Chondrocyte (in vitro differentiated cells): Measurements from ENCODE around the gene CCR5AS.

ENCODE experiments used
- DNase-seq: peaks from one replicate; pipeline ENCODE4 v3.0.0; 2021; ENCODE audit warnings: mixed read lengths, low spot score
- H3K27ac Mint-ChIP-seq: one replicate; pipeline ENCODE4 v1.8.0; 2021; ENCODE audit warnings: mild to moderate bottlenecking, moderate library complexity, mixed read lengths; ENCODE audit not compliant: unreplicated experiment
- H3K27me3 Mint-ChIP-seq: 2 replicates; pipeline ENCODE4 v1.8.0; 2021; ENCODE audit warnings: low read depth, mixed read lengths
- H3K36me3 Mint-ChIP-seq: 2 replicates; pipeline ENCODE4 v1.8.0; 2021; ENCODE audit warnings: low read depth, mixed read lengths
- H3K4me1 Mint-ChIP-seq: 2 replicates; pipeline ENCODE4 v1.8.0; 2021; ENCODE audit warnings: low read depth, mild to moderate bottlenecking, mixed read lengths
- H3K4me3 Mint-ChIP-seq: one replicate; pipeline ENCODE4 v1.8.0; 2021; ENCODE audit warnings: mild to moderate bottlenecking, moderate library complexity, mixed read lengths; ENCODE audit not compliant: unreplicated experiment
- H3K9me3 Mint-ChIP-seq: 2 replicates; pipeline ENCODE4 v1.8.0; 2021; ENCODE audit warnings: low read depth, mixed read lengths
- CTCF ChIP-seq: fragments of 200-600 bp; sonication (generic); IDR thresholded peaks from 2 replicates; pipeline ENCODE4 v1.5.0; 2021; ENCODE audit warnings: antibody characterized with exemption, mild to moderate bottlenecking, moderate library complexity

Gene CCR5AS

GRCh38 chr3:46354478-46354877, 52.4 kb downstream of the CCR5AS start:
- Mint-ChIP-seq H3K36me3 (no peaks in the 10 kb centered on the region), H3K9me3 (no peaks in the 10 kb centered on the region), H3K27ac (no peak overlapping the region), H3K4me1 (no peaks in the 10 kb centered on the region), H3K4me3 (no peak overlapping the region), H3K27me3 (peaks cover 82% of the 10 kb centered on the region)
- DNase-seq: no peak
- TF ChIP-seq CTCF: no peak

GRCh38 chr3:46353647-46354410, 53.0 kb downstream of the CCR5AS start, which contains the start of gene CCR2:
TSS of gene CCR2 (plus strand) at chr3:46354111. CDS start at chr3:46357528, 3,417 bp downstream.
- Mint-ChIP-seq H3K36me3 (no peaks in the 10 kb centered on the region), H3K4me3 (no peak within 1 kb of the TSS), H3K4me1 (no peaks in the 10 kb centered on the region), H3K9me3 (no peaks in the 10 kb centered on the region), H3K27me3 (peaks cover 84% of the 10 kb centered on the region), H3K27ac (no peak within 1 kb of the TSS)
- no peak for TF ChIP-seq CTCF
- no peak for DNase-seq

DNA sequence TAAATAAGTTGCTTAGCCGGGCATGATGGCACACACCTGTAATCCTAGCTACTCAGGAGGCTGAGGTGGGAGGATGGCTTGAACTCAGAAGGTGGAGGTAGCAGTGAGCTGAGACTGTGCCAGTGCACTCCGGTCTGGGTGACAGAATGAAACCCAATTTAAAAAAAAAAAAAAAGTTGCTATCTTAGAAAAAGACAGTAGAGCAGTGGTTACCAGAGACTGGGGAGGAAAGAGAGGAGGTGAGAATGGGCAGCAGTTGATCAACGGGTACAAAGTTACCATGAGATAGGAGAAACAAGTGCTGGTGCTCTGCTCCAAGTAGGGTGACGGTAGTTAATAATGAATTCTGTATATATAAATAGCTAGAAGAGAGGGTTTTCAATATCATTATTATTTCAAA, 53.8 kb downstream of the CCR5AS start:
- no peak overlapping the region for H3K27ac Mint-ChIP-seq
- no peak overlapping the region for H3K4me3 Mint-ChIP-seq
- no peaks in the 10 kb centered on the region for H3K4me1 Mint-ChIP-seq
- no peaks in the 10 kb centered on the region for H3K36me3 Mint-ChIP-seq
- TF ChIP-seq CTCF: no peak
- H3K9me3 Mint-ChIP-seq: no peaks in the 10 kb centered on the region
- DNase-seq: no peak
- H3K27me3 Mint-ChIP-seq: peaks cover 82% of the 10 kb centered on the region

DNA sequence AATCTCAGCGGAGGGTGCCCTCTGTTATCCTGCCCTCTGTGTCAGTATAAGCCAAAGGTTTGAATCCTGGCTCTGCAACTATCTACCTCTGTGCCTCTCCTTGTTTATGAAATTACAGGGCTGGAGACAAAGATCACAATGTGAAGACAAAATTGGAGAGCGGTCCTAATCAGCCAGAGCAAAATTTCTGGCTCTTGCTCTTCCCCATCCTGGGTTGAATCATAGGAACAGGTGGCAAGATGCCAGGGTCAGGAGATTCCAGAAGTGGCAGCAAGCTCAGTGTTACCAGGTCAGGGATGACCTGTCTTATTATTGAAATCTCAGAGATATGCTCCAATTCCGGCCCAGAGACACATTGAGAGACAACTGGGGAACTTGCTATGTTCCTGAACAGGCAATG, 55.2 kb downstream of the CCR5AS start:
- Mint-ChIP-seq H3K27ac (no peak overlapping the region), H3K27me3 (peaks cover 74% of the 10 kb centered on the region), H3K36me3 (no peaks in the 10 kb centered on the region), H3K4me1 (no peaks in the 10 kb centered on the region), H3K9me3 (no peaks in the 10 kb centered on the region), H3K4me3 (no peak overlapping the region)
- no peak for DNase-seq
- no peak for TF ChIP-seq CTCF

DNA sequence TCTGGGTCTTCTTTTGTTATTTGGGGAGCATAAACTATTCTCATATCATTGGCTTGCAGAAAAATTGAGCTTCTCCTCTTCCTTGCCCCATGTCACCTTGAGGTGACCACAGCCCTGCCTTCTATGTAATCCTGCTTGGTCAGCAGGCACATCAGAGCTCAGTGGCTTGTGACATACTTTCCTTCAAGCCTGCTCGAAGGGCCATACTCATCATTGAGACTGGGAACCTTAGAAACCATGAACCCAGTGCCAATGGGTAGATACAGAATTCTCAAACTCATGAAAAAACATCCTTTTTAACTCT, 56.7 kb downstream of the CCR5AS start:
- Mint-ChIP-seq H3K4me3 (no peak overlapping the region), H3K27ac (no peak overlapping the region), H3K4me1 (no peaks in the 10 kb centered on the region), H3K9me3 (no peaks in the 10 kb centered on the region), H3K27me3 (peaks cover 71% of the 10 kb centered on the region), H3K36me3 (no peaks in the 10 kb centered on the region)
- TF ChIP-seq CTCF: no peak
- DNase-seq: no peak
